Pulmonary artery endothelial cell (primary cell): Measurements from ENCODE around the gene RGS10. TPM values are rescaled to one million over a fixed set of nuclear protein-coding genes. Genes with fewer than 3 reads are reported as not detected.

ENCODE experiments used
- DNase-seq: peaks from one replicate; pipeline ENCODE4 v3.0.0-alpha.2; 2011; ENCODE audit warnings: low read depth, low spot score
- total RNA-seq: library from RNA; depleted of rRNA; stranded (reverse); fragments of >200 nt; gene quantifications from 2 replicates; pipeline ENCODE4 v1.2.3, GENCODE V29; 2014

Gene RGS10
- total RNA-seq, 1 donor from 2014 or later = 29.6 TPM

- DNase-seq = no peak
These were observed 91.1 kb downstream of the RGS10 start for GRCh38 chr10:119451300-119451896.

GRCh38 chr10:119450606-119451299, 91.8 kb downstream of the RGS10 start:
- DNase-seq = no peak

Other genes with a start within 250 kb of the RGS10 start
- 22.0 and 30.8 TPM in 2 replicates for gene TIAL1, start 54.2 kb upstream of the RGS10 start, total RNA-seq
- 12.7 and 21.0 TPM in 2 replicates for gene BAG3, start 108.7 kb upstream of the RGS10 start, total RNA-seq
- 20.5 and 27.6 TPM in 2 replicates for gene INPP5F, start 183.3 kb upstream of the RGS10 start, total RNA-seq